IPS DF 6.9 (cell line): Measurements from ENCODE around the gene TPP2.

ENCODE experiments used
- DNase-seq: peaks from one replicate; pipeline ENCODE4 v3.0.0-alpha.2; 2013; ENCODE audit warnings: low read depth, low spot score
- H3K27ac ChIP-seq: one replicate; pipeline ENCODE4 v1.5.1; 2013; ENCODE audit warnings: low read length, control low read depth
- H3K27me3 ChIP-seq: 2 replicates; pipeline ENCODE4 v1.6.1; 2013; ENCODE audit warnings: mild to moderate bottlenecking, low read length; ENCODE audit not compliant: control insufficient read depth, insufficient read depth
- H3K36me3 ChIP-seq: 2 replicates; pipeline ENCODE4 v1.6.1; 2013; ENCODE audit warnings: low read length; ENCODE audit not compliant: control insufficient read depth, insufficient read depth
- H3K4me1 ChIP-seq: 2 replicates; pipeline ENCODE4 v1.6.1; 2013; ENCODE audit warnings: low read length; ENCODE audit not compliant: control insufficient read depth, insufficient read depth
- H3K4me3 ChIP-seq: 2 replicates; pipeline ENCODE4 v1.5.1; 2013; ENCODE audit warnings: mild to moderate bottlenecking, low read length
- H3K9me3 ChIP-seq: 2 replicates; pipeline ENCODE4 v1.6.1; 2013; ENCODE audit warnings: low read length, inconsistent platforms; ENCODE audit not compliant: control insufficient read depth, insufficient read depth
- WGBS: extraction: QIAGEN DNeasy Blood & Tissue Kit; methylation state at CpG from one replicate; pipeline ENCODE4 v1.1.7; 2013; ENCODE audit warnings: mixed read lengths, missing lambda C conversion rate; ENCODE audit not compliant: insufficient read length, insufficient coverage; 5-methylcytosine and 5-hydroxymethylcytosine counted together

Gene TPP2

DNA sequence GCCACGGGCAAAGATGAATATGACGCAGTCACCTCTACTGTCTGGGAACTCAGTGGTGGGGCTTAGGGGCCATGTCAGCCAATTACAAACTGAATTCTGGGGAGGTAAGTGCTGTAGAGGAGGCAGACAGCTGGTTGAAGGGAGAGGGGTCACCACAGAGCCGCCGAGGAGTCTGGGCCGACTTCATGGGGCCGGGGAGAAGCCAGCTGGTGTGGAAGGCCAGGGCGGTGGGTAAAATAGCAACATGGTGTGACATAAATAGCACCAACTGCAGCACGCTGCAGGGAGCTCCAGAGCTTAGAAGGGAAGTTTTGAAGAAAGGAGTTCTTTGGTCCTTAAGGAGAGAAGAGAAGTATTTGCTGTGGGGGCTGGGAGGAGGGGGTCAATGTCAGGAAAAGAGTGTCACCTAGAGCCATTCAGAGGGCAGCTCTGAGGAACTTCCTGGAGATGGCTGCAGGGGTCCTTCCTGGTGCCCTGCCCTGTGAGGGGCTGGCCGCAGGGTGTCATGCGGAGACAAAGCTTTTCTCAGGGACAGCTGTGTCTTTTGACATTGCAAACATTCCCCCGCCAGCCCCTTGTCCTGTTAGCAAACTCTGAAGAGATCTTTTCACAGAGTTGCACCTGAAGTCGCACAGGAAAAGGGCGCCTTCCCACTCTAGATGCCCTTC is 91.7 kb downstream of the TPP2 start:
- no CpG with 5 or more reads among the region's 13 CpGs for WGBS
- H3K4me1 ChIP-seq = peaks cover 3% of the 10 kb centered on the region; the same call in 1 of the 2 replicates
- DNase-seq = no peak

DNA sequence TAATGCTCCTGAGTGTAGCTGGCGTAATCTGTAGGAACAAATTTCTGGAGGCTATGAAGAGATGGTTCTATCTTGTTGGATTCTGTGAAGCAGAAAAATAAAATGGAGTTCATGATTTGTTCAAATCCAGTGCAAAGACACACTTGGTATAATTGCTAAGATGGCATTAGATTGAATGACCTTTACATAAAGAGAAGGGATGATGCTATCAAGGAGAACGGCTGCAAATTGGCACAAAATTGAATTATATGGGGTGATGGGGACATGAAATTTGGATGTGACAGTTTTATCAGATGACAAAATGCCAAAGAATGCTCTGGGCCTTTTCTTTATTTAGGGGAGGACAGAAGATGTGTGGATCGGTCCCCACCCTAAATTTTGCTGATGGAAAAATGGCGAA is 94.1 kb downstream of the TPP2 start:
- Histone ChIP-seq H3K36me3 (no peaks in the 10 kb centered on the region), H3K9me3 (no peaks in the 10 kb centered on the region), H3K27me3 (no peaks in the 10 kb centered on the region), H3K4me1 (peaks cover 3% of the 10 kb centered on the region; the same call in 1 of the 2 replicates), H3K4me3 (no peak overlapping the region), H3K27ac (no peak overlapping the region)
- WGBS = no CpG with 5 or more reads among the region's 4 CpGs
- DNase-seq = no peak

More for the DNA sequence above, 91.7 kb downstream of the TPP2 start:
- Histone ChIP-seq H3K9me3 (no peaks in the 10 kb centered on the region), H3K27me3 (no peaks in the 10 kb centered on the region), H3K4me3 (no peak overlapping the region), H3K27ac (no peak overlapping the region), H3K36me3 (no peaks in the 10 kb centered on the region)

DNA sequence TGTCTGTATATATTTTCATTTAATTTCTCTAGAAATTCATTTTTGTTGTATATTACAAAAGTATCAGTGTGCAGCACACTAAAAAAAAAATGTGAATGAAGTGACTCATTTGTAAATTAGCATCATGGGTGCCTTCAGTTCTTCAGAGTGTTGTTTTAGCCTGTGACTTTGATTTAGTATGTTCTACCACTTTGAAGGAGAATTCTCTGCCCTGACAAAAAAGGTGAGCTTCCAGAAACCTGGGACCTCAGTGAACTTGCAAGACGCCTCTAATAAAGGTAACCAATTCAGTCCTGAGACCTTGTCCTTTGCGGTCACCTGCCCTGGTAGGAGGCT is 95.7 kb downstream of the TPP2 start:
- no peaks in the 10 kb centered on the region for H3K36me3 ChIP-seq
- no CpG with 5 or more reads among the region's 2 CpGs for WGBS
- H3K27me3 ChIP-seq = no peaks in the 10 kb centered on the region
- H3K9me3 ChIP-seq = no peaks in the 10 kb centered on the region
- H3K27ac ChIP-seq = no peak overlapping the region
- peaks cover 3% of the 10 kb centered on the region; the same call in 1 of the 2 replicates for H3K4me1 ChIP-seq
- no peak overlapping the region for H3K4me3 ChIP-seq
- DNase-seq = no peak

DNA sequence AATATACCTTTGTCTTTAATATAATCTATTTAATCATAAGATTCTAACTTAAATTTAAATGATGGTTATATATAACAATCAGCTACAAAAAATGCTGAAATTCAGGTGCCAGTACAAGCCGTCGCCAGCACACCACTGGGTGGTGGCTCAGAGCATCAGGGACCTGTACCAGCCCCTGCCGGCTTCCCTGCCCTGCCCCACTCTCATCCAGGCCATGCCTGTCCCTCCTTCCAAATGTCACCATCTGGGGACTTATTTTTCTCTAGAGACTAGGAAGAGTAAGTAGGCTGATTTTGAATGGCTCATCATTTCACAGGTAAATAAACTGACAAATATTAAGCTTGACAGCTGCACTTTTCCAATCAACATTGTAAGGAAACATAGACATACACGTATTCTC is 96.5 kb downstream of the TPP2 start:
- H3K9me3 ChIP-seq = no peaks in the 10 kb centered on the region
- DNase-seq = no peak
- no CpG with 5 or more reads among the region's 4 CpGs for WGBS
- H3K27me3 ChIP-seq = no peaks in the 10 kb centered on the region
- peaks cover under 1% of the 10 kb centered on the region; the same call in 1 of the 2 replicates for H3K4me1 ChIP-seq
- H3K4me3 ChIP-seq = no peak overlapping the region
- no peak overlapping the region for H3K27ac ChIP-seq
- H3K36me3 ChIP-seq = no peaks in the 10 kb centered on the region

DNA sequence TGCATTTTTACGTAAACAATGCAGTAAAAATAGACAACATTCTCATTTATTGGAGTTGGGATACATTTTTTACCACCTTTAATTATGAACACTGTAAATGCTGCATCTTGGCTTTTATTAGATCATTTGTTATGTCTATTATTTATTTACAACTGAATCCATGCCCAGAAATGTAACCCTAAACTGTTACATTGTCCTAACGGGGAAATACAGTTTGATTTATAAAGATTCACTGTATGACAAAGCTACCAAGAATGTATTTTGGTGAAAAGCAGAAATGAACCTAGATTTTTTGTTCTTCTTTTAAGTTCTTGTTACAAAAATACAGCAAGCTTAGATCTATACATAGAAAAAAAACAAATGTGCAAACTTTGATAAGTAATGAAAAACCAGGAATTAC is 97.0 kb downstream of the TPP2 start:
- Histone ChIP-seq H3K4me3 (no peak overlapping the region), H3K27ac (no peak overlapping the region), H3K4me1 (no peaks in the 10 kb centered on the region), H3K36me3 (no peaks in the 10 kb centered on the region), H3K9me3 (no peaks in the 10 kb centered on the region), H3K27me3 (no peaks in the 10 kb centered on the region)
- WGBS = no CpG with 5 or more reads among the region's 2 CpGs
- DNase-seq = no peak

DNA sequence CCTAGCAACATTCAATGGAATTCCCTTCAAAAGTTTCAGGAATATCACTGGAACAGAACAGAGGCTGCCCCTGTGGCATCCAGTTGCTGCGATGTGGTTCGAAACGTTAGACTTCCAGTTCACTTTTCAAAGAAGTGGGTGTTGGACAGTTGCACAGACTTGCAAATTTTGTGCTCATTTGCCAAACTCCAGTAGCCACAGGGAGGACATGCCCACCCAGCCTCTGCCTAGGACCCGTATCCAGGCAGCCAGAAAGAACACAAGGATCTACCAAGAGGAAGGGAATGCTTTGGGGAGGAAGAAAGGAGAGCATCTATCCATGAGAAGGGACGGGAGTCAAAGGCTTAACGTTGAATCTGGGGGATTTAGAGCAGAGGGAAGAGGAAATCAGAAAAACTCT is 98.2 kb downstream of the TPP2 start, which contains the start of gene METTL21C:
Gene METTL21C (minus strand): TSS at position 108 of the 400 bp plus-strand sequence. CDS start 546 bp downstream, outside the sequence.
- no peak for DNase-seq
- no peaks in the 10 kb centered on the region for H3K4me1 ChIP-seq
- WGBS = no CpG with 5 or more reads among the region's 6 CpGs
- H3K36me3 ChIP-seq = no peaks in the 10 kb centered on the region
- no peaks in the 10 kb centered on the region for H3K9me3 ChIP-seq
- no peak within 1 kb of the TSS for H3K27ac ChIP-seq
- H3K27me3 ChIP-seq = no peaks in the 10 kb centered on the region
- no peak within 1 kb of the TSS for H3K4me3 ChIP-seq

DNA sequence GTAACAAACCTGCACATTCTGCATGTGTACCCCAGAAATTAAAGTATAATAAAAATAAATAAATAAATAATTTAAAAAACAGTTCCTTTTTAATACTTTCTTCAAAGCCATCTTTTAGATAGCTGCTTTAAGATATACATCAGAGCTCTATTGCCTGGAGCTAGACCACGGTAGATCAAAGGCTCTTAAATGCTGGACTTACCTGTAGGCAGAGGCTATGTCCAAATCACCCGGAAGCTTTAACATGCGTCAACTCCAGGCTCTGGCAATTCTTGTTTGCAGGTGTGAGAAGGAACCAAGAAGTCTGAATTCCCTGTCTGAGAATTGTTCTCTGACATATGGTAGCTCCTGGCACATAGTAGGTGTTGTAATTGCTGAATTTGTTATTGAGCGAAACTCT is 99.7 kb downstream of the TPP2 start:
- Histone ChIP-seq H3K27ac (no peak overlapping the region), H3K27me3 (no peaks in the 10 kb centered on the region), H3K36me3 (no peaks in the 10 kb centered on the region), H3K4me3 (no peak overlapping the region), H3K4me1 (peaks cover 2% of the 10 kb centered on the region; the same call in 1 of the 2 replicates), H3K9me3 (no peaks in the 10 kb centered on the region)
- DNase-seq = no peak
- no CpG with 5 or more reads among the region's 4 CpGs for WGBS

DNA sequence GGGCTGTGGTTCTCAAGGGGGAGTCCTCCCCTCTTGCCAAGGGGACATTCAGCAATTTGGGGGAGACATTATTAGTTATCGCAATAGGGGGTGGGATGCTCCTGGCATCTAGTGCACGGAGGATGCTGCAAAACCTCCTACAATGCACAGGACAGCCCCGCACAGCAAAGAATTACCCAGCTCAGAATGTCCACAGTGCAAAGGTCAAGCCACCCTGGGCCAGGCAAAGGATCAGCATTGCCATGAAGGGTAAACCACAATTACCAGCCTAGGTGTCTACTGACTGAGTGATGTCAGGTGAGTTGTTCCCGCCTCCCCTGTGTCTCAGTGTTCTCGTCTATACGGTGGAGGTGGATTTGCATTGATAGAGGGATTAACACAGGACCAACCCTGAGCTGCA is 100.5 kb downstream of the TPP2 start:
- H3K27ac ChIP-seq = no peak overlapping the region
- no CpG with 5 or more reads among the region's 6 CpGs for WGBS
- H3K4me1 ChIP-seq = peaks cover 2% of the 10 kb centered on the region; the same call in 1 of the 2 replicates
- H3K36me3 ChIP-seq = no peaks in the 10 kb centered on the region
- DNase-seq = no peak
- H3K9me3 ChIP-seq = no peaks in the 10 kb centered on the region
- H3K27me3 ChIP-seq = no peaks in the 10 kb centered on the region
- no peak overlapping the region for H3K4me3 ChIP-seq

DNA sequence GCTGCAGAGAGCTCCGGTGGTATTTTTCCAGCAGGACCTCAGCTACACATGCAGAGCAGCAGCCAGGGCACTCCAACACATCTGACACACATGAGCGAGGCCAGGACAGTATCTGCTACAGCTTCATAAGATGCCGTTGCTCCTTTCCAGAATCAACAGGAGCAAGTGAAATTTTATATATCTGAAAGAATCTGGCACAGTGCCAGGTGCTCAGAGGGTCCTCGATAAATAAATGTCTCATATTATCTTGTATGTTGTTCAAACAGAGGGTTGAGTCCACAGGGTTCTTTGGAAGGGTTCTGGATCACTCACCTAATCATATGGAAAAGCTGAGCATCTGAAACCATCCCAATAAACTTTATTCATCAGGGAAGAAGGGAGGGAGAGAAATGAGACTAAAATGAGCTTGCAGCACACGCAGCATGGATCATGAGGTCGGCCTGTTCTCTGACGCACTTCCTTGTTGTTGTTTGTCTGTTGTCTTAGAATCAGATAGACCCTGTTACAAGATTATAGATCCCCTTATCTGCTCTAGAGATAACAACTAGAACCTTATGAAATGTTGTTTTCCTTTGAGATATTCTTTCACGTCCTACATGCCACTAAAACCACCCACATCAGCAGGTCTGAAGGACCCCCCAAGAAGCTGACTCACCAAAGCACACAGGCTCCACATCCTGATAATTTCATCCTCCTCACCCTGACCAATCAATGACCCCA is 101.3 kb downstream of the TPP2 start:
- H3K27me3 ChIP-seq = no peaks in the 10 kb centered on the region
- H3K27ac ChIP-seq = no peak overlapping the region
- peaks cover 2% of the 10 kb centered on the region; the same call in 1 of the 2 replicates for H3K4me1 ChIP-seq
- no peak for DNase-seq
- WGBS = no CpG with 5 or more reads among the region's 8 CpGs
- H3K9me3 ChIP-seq = no peaks in the 10 kb centered on the region
- no peaks in the 10 kb centered on the region for H3K36me3 ChIP-seq
- no peak overlapping the region for H3K4me3 ChIP-seq

DNA sequence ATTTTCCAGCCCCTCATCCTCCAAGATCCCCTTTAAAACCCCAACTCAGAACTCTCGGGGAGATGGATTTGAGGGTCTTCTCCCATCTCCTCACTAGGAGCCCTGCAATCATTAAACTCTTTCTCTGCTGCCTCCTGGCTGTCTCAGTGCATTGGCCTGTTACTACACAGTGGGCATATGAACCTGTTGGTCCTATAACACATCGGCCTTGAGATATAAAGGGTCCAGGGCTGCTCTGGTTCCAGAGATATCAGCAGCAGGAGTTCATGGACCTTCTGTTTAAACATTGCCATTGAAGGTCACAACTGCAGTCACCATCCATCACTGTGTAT is 101.8 kb downstream of the TPP2 start:
- no peaks in the 10 kb centered on the region for H3K9me3 ChIP-seq
- DNase-seq = no peak
- peaks cover 2% of the 10 kb centered on the region; the same call in 1 of the 2 replicates for H3K4me1 ChIP-seq
- no peaks in the 10 kb centered on the region for H3K27me3 ChIP-seq
- H3K27ac ChIP-seq = no peak overlapping the region
- WGBS = no CpG with 5 or more reads among the region's 2 CpGs
- no peak overlapping the region for H3K4me3 ChIP-seq
- H3K36me3 ChIP-seq = no peaks in the 10 kb centered on the region
